GM06990 (cell line): ENCODE measurements around the gene MAP4K1.

Source experiments
- DNase-seq: peaks from one replicate; pipeline ENCODE4 v3.0.0-alpha.2; 2011; ENCODE audit not compliant: insufficient read length; ENCODE audit errors: extremely low read depth
- H3K27me3 ChIP-seq: replicated peaks from 2 replicates; pipeline ENCODE4 v1.6.0; 2011; ENCODE audit warnings: low read length; ENCODE audit not compliant: control insufficient read depth, insufficient read depth
- H3K36me3 ChIP-seq: 2 replicates; pipeline ENCODE4 v1.5.1; 2011; ENCODE audit warnings: low read length; ENCODE audit not compliant: control insufficient read depth, insufficient read depth
- H3K4me3 ChIP-seq: replicated peaks from 2 replicates; pipeline ENCODE4 v1.5.1; 2011; ENCODE audit warnings: low read depth, mild to moderate bottlenecking, control low read depth, low read length
- CTCF ChIP-seq: IDR thresholded peaks from 2 replicates; pipeline ENCODE4 v1.5.1; 2011; ENCODE audit warnings: low read length, control low read depth, mild to moderate bottlenecking, inconsistent platforms; ENCODE audit not compliant: insufficient read depth, poor library complexity, severe bottlenecking

Gene MAP4K1

GRCh38 chr19:38543286-38543806 is 74.4 kb downstream of the MAP4K1 start:
- Histone ChIP-seq H3K4me3 (peak overlapping the region; percentile 19), H3K27me3 (no peaks in the 10 kb centered on the region), H3K36me3 (no peaks in the 10 kb centered on the region)
- DNase-seq = no peak
- no peak for TF ChIP-seq CTCF

GRCh38 chr19:38542040-38542439 is 75.7 kb downstream of the MAP4K1 start:
- Histone ChIP-seq H3K4me3 (no peak overlapping the region), H3K36me3 (no peaks in the 10 kb centered on the region), H3K27me3 (no peaks in the 10 kb centered on the region)
- DNase-seq = no peak
- TF ChIP-seq CTCF = no peak

GRCh38 chr19:38539751-38540150 is 78.0 kb downstream of the MAP4K1 start:
- DNase-seq = no peak
- Histone ChIP-seq H3K27me3 (no peaks in the 10 kb centered on the region), H3K36me3 (no peaks in the 10 kb centered on the region), H3K4me3 (no peak overlapping the region)
- TF ChIP-seq CTCF = no peak

GRCh38 chr19:38538793-38539528 is 78.8 kb downstream of the MAP4K1 start:
- Histone ChIP-seq H3K27me3 (no peaks in the 10 kb centered on the region), H3K36me3 (no peaks in the 10 kb centered on the region), H3K4me3 (no peak overlapping the region)
- no peak for TF ChIP-seq CTCF
- no peak for DNase-seq

GRCh38 chr19:38538386-38538785 is 79.4 kb downstream of the MAP4K1 start:
- Histone ChIP-seq H3K27me3 (no peaks in the 10 kb centered on the region), H3K36me3 (no peaks in the 10 kb centered on the region), H3K4me3 (no peak overlapping the region)
- TF ChIP-seq CTCF = no peak
- DNase-seq = no peak
